SK-N-DZ (cell line): Measurements from ENCODE around the gene AOPEP.
A peak's percentile ranks its signal among the peaks of the same experiment; 100 is the strongest.

Experiments
- DNase-seq: peaks from one replicate; pipeline ENCODE4 v3.0.0-alpha.2; 2015; ENCODE audit warnings: low spot score

AOPEP gene

GRCh38 chr9:95031711-95032461, 305.4 kb downstream of the AOPEP start:
- DNase-seq, result no peak

GRCh38 chr9:95032580-95033341, 306.3 kb downstream of the AOPEP start:
- DNase-seq, result no peak

GRCh38 chr9:95035846-95036245, 309.3 kb downstream of the AOPEP start:
- no peak for DNase-seq

GRCh38 chr9:95036676-95037075, 310.2 kb downstream of the AOPEP start:
- no peak for DNase-seq

- no peak for DNase-seq
Observed at GRCh38 chr9:95037789-95038521, 311.5 kb downstream of the AOPEP start.

- DNase-seq, result no peak
Observed at GRCh38 chr9:95038666-95039065, 312.2 kb downstream of the AOPEP start.

- no peak for DNase-seq
Observed at GRCh38 chr9:95040106-95040505, 313.6 kb downstream of the AOPEP start.

- no peak for DNase-seq
Observed at GRCh38 chr9:95043826-95044225, 317.3 kb downstream of the AOPEP start.

GRCh38 chr9:95044731-95045508, 318.4 kb downstream of the AOPEP start:
- DNase-seq, result no peak

GRCh38 chr9:95045751-95046150, 319.3 kb downstream of the AOPEP start:
- no peak for DNase-seq

- DNase-seq, result no peak
Observed at GRCh38 chr9:95047452-95048224, 321.1 kb downstream of the AOPEP start.

- peak; percentile 18 for DNase-seq
Observed at GRCh38 chr9:95048225-95049087, 322.0 kb downstream of the AOPEP start.

GRCh38 chr9:95049761-95050160, 323.3 kb downstream of the AOPEP start:
- DNase-seq, result no peak

- DNase-seq, result no peak
Observed at GRCh38 chr9:95053611-95054570, 327.4 kb downstream of the AOPEP start.

- no peak for DNase-seq
Observed at GRCh38 chr9:95055334-95055850, 328.9 kb downstream of the AOPEP start.

GRCh38 chr9:95055851-95056551, 329.5 kb downstream of the AOPEP start:
- DNase-seq, result no peak

GRCh38 chr9:95057101-95057500, 330.6 kb downstream of the AOPEP start:
- DNase-seq, result no peak
